ENCODE data around the gene CEBPA.

Gene CEBPA

GRCh38 chr19:33291623-33292534 lies 10.5 kb downstream of the CEBPA start:
- no peak for DNase-seq (ENCODE audit: extremely low spot score)
- ChIA-PET POLR2A (interaction anchor here (1.7 to 2.4 kb wide), 2 partner anchors 11 to 82 kb away, joined by 7 read pairs; partner anchors contain the start of genes CEBPA and CEBPG), CTCF (interaction anchor here (0.5 kb wide), 1 partner anchor 94 kb away, joined by 3 read pairs; no protein-coding TSS in a partner anchor)
- TF ChIP-seq ZNF384 (IDR thresholded peaks at IDR 0.05) (no peak), SP1 (IDR thresholded peaks at IDR 0.05) (no peak), LEF1 (IDR thresholded peaks at IDR 0.05; ENCODE audit: borderline replicate concordance) (no peak), HDGF (IDR thresholded peaks at IDR 0.05; ENCODE audit: borderline replicate concordance) (no peak), BHLHE40 (IDR thresholded peaks at IDR 0.05; ENCODE audit: borderline replicate concordance) (no peak)

GRCh38 chr19:33290956-33291622 lies 11.2 kb downstream of the CEBPA start:
- no peak for DNase-seq (ENCODE audit: extremely low spot score)
- ChIA-PET POLR2A (interaction anchor here (1.7 to 2.4 kb wide), 2 partner anchors 12 to 83 kb away, joined by 7 read pairs; partner anchors contain the start of genes CEBPA and CEBPG), CTCF (no interaction called here)
- TF ChIP-seq HDGF (IDR thresholded peaks at IDR 0.05; ENCODE audit: borderline replicate concordance), result no peak
- TF ChIP-seq ARNT (IDR thresholded peaks at IDR 0.05), result no peak
- no peak for TF ChIP-seq CTBP1 (IDR thresholded peaks at IDR 0.05; ENCODE audit: borderline replicate concordance)
- TF ChIP-seq TARDBP (IDR thresholded peaks at IDR 0.05), result no peak
- TF ChIP-seq ELF4 (IDR thresholded peaks at IDR 0.05), result no peak
- TF ChIP-seq SUZ12 (IDR thresholded peaks at IDR 0.05), result no peak
- TF ChIP-seq ZNF384 (IDR thresholded peaks at IDR 0.05), result no peak
- TF ChIP-seq FOXM1 (IDR thresholded peaks at IDR 0.05; ENCODE audit: borderline replicate concordance), result no peak
- TF ChIP-seq FOXA1 (IDR thresholded peaks at IDR 0.05), result no peak
- no peak for TF ChIP-seq LEF1 (IDR thresholded peaks at IDR 0.05; ENCODE audit: borderline replicate concordance)
- TF ChIP-seq NFRKB (IDR thresholded peaks at IDR 0.05), result no peak
- no peak for TF ChIP-seq BHLHE40 (IDR thresholded peaks at IDR 0.05; ENCODE audit: borderline replicate concordance)
- no peak for TF ChIP-seq L3MBTL2 (conservative IDR thresholded peaks at IDR 0.05)

GRCh38 chr19:33290082-33290815 lies 12.1 kb downstream of the CEBPA start:
- POLR2A ChIA-PET, result no interaction called here
- DNase-seq (ENCODE audit: extremely low spot score), result no peak
- CTCF ChIA-PET, result no interaction called here

GRCh38 chr19:33289261-33289660 lies 13.1 kb downstream of the CEBPA start:
- TF ChIP-seq FOXA1 (IDR thresholded peaks at IDR 0.05), result no peak
- no peak for TF ChIP-seq CTBP1 (IDR thresholded peaks at IDR 0.05; ENCODE audit: borderline replicate concordance)
- TF ChIP-seq PKNOX1 (IDR thresholded peaks at IDR 0.05), result no peak
- no peak for TF ChIP-seq LEF1 (IDR thresholded peaks at IDR 0.05; ENCODE audit: borderline replicate concordance)
- no peak for TF ChIP-seq ELF4 (IDR thresholded peaks at IDR 0.05)
- POLR2A ChIA-PET, result no interaction called here
- no peak for DNase-seq (ENCODE audit: extremely low spot score)
- CTCF ChIA-PET, result no interaction called here

More at GRCh38 chr19:33290082-33290815, 12.1 kb downstream of the CEBPA start:
- no peak for TF ChIP-seq FOXA1 (IDR thresholded peaks at IDR 0.05)
- no peak for TF ChIP-seq TARDBP (IDR thresholded peaks at IDR 0.05)
- no peak for TF ChIP-seq PKNOX1 (IDR thresholded peaks at IDR 0.05)
- TF ChIP-seq SUZ12 (IDR thresholded peaks at IDR 0.05), result no peak
- TF ChIP-seq LEF1 (IDR thresholded peaks at IDR 0.05; ENCODE audit: borderline replicate concordance), result no peak
- TF ChIP-seq CTBP1 (IDR thresholded peaks at IDR 0.05; ENCODE audit: borderline replicate concordance), result no peak
- TF ChIP-seq ARNT (IDR thresholded peaks at IDR 0.05), result no peak
- no peak for TF ChIP-seq SP1 (IDR thresholded peaks at IDR 0.05)
- TF ChIP-seq ZNF384 (IDR thresholded peaks at IDR 0.05), result no peak

GRCh38 chr19:33288666-33289065 lies 13.7 kb downstream of the CEBPA start:
- DNase-seq (ENCODE audit: extremely low spot score), result no peak
- CTCF ChIA-PET, result no interaction called here
- POLR2A ChIA-PET, result no interaction called here
- no peak for TF ChIP-seq ZNF384 (IDR thresholded peaks at IDR 0.05)
- no peak for TF ChIP-seq CTBP1 (IDR thresholded peaks at IDR 0.05; ENCODE audit: borderline replicate concordance)

- ChIA-PET POLR2A (no interaction called here), CTCF (no interaction called here)
- DNase-seq (ENCODE audit: extremely low spot score), result no peak
- TF ChIP-seq PKNOX1 (IDR thresholded peaks at IDR 0.05) (no peak), CTBP1 (IDR thresholded peaks at IDR 0.05; ENCODE audit: borderline replicate concordance) (no peak), FOXM1 (IDR thresholded peaks at IDR 0.05; ENCODE audit: borderline replicate concordance) (no peak), SUZ12 (IDR thresholded peaks at IDR 0.05) (no peak), FOXA1 (IDR thresholded peaks at IDR 0.05) (no peak), ARNT (IDR thresholded peaks at IDR 0.05) (no peak), NFRKB (IDR thresholded peaks at IDR 0.05) (no peak), TARDBP (IDR thresholded peaks at IDR 0.05) (no peak), SP1 (IDR thresholded peaks at IDR 0.05) (no peak), BHLHE40 (IDR thresholded peaks at IDR 0.05; ENCODE audit: borderline replicate concordance) (no peak), HDGF (IDR thresholded peaks at IDR 0.05; ENCODE audit: borderline replicate concordance) (no peak), ELF4 (IDR thresholded peaks at IDR 0.05) (no peak), ZNF384 (IDR thresholded peaks at IDR 0.05) (no peak), FOXK2 (IDR thresholded peaks at IDR 0.05) (no peak), L3MBTL2 (conservative IDR thresholded peaks at IDR 0.05) (no peak)
Measured at GRCh38 chr19:33287927-33288326, 14.4 kb downstream of the CEBPA start.
